K562 (cell line): ENCODE measurements around the gene DMD. TPM values are rescaled to one million over a fixed set of nuclear protein-coding genes. Genes with fewer than 3 reads are reported as not detected.

Source experiments
- ATAC-seq: fragments of 200-7000 bp; cut with Tn5 transposase; 3 replicates; pipeline ENCODE4 v1.9.1; 2020; ENCODE audit warnings: moderate library complexity
- BruUV-seq: library from RNA; stranded (reverse); fragments of 400-500 nt; replicated peaks from 2 replicates; lab custom pipeline; 2021; lab: Mats Ljungman, UMichigan
- CTCF ChIA-PET: fragments of 300-600 bp; formaldehyde crosslinking; extraction: SDS; loops from one replicate; lab custom pipeline; 2021; ENCODE audit warnings: low intra/inter-chr PET ratio; lab: Yijun Ruan, JAX
- POLR2A ChIA-PET: fragments of 300-600, 350-650 bp; sonication (Branson Sonifier 250); formaldehyde crosslinking; extraction: SDS; loops from one replicate; lab custom pipeline; 2021; ENCODE audit warnings: antibody characterized with exemption, inconsistent platforms; lab: Yijun Ruan, JAX
- DNase-seq, 4 experiments: peaks; one replicate each; pipeline versions ENCODE4 v3.0.0 to v3.0.0-alpha.2; 2011 to 2018; ENCODE audit warnings: low spot score in 3 of 4, mixed read lengths in 3 of 4; ENCODE audit errors: extremely low read depth in 1 of 4
- FAIRE-seq: peaks from 2 replicates; lab custom pipeline; 2011; peaks lifted over from hg19 to GRCh38; lab: Jason Lieb, UNC
- H2AFZ ChIP-seq: 2 replicates; pipeline ENCODE4 v1.6.0; 2011; ENCODE audit warnings: low read depth, low read length, control low read depth, inconsistent platforms
- H3K27ac ChIP-seq: fragments of 200-600 bp; 3 replicates; pipeline ENCODE4 v1.8.0; 2011; ENCODE audit warnings: low read depth, mild to moderate bottlenecking, control low read depth, inconsistent platforms, low read length, moderate library complexity, mixed read lengths; ENCODE audit errors: extremely low read depth
- H3K27me3 ChIP-seq, 2 experiments: fragments of 300-600 bp in 1 of 2; 2 replicates in 1 of 2; 3 replicates in 1 of 2; pipeline versions ENCODE4 v1.6.0 to v1.8.0; 2011; ENCODE audit warnings: inconsistent platforms in 2 of 2, low read length in 2 of 2, mild to moderate bottlenecking in 1 of 2, mixed read lengths in 1 of 2, moderate library complexity in 1 of 2; ENCODE audit not compliant: control insufficient read depth in 2 of 2, insufficient read depth in 2 of 2
- H3K36me3 ChIP-seq: fragments of 300-600 bp; 3 replicates; pipeline ENCODE4 v1.8.0; 2011; ENCODE audit warnings: mild to moderate bottlenecking, low read length, inconsistent platforms; ENCODE audit not compliant: control insufficient read depth, insufficient read depth
- H3K4me1 ChIP-seq, 2 experiments: fragments of 200-600 bp in 1 of 2; replicated peaks in 1 of 2; 2 replicates in 1 of 2; 3 replicates in 1 of 2; pipeline versions ENCODE4 v1.5.1 to v1.8.0; 2011; ENCODE audit warnings: inconsistent platforms in 2 of 2, low read length in 2 of 2, mild to moderate bottlenecking in 1 of 2, mixed read lengths in 1 of 2, moderate library complexity in 1 of 2; ENCODE audit not compliant: control insufficient read depth in 2 of 2, insufficient read depth in 2 of 2
- H3K4me2 ChIP-seq: 2 replicates; pipeline ENCODE4 v1.6.1; 2011; ENCODE audit warnings: low read length, control low read depth, inconsistent platforms, mixed read lengths; ENCODE audit not compliant: insufficient read depth
- H3K4me3 ChIP-seq: fragments of 200-600 bp; sonication (generic), shearing (Covaris generic); 2 replicates; pipeline ENCODE4 v1.5.1; 2016; ENCODE audit warnings: control low read depth, inconsistent platforms
- H3K79me2 ChIP-seq: fragments of 200-600 bp; 3 replicates; pipeline ENCODE4 v1.8.0; 2011; ENCODE audit warnings: low read length, inconsistent platforms; ENCODE audit not compliant: control insufficient read depth, insufficient read depth
- H3K9ac ChIP-seq, 2 experiments: 2 replicates each; pipeline versions ENCODE4 v1.6.0 to v1.6.1; 2011; ENCODE audit warnings: low read depth in 2 of 2, low read length in 2 of 2, control low read depth in 1 of 2, inconsistent platforms in 1 of 2, mild to moderate bottlenecking in 1 of 2, mixed read lengths in 1 of 2; ENCODE audit not compliant: insufficient read depth in 1 of 2
- H3K9me1 ChIP-seq: one replicate; pipeline ENCODE4 v1.6.0; 2011; ENCODE audit warnings: inconsistent platforms, mild to moderate bottlenecking, low read length, moderate library complexity; ENCODE audit not compliant: control insufficient read depth, insufficient read depth
- H3K9me3 ChIP-seq: replicated peaks from 2 replicates; pipeline ENCODE4 v1.5.1; 2011; ENCODE audit warnings: low read depth, low read length, inconsistent platforms; ENCODE audit not compliant: control insufficient read depth, insufficient read depth
- H4K20me1 ChIP-seq: replicated peaks from 2 replicates; pipeline ENCODE4 v1.6.1; 2011; ENCODE audit warnings: low read length, inconsistent platforms, mixed read lengths; ENCODE audit not compliant: control insufficient read depth, insufficient read depth
- BDP1 ChIP-seq: IDR thresholded peaks from 3 replicates; pipeline ENCODE4 v1.6.1; 2011; ENCODE audit not compliant: insufficient read length, insufficient read depth
- BRD9 ChIP-seq: fragments of 450-650 bp; IDR thresholded peaks from 2 replicates; pipeline ENCODE4 v1.6.1; 2018; ENCODE audit warnings: low read depth; ENCODE audit not compliant: partially characterized antibody
- CBFA2T2 ChIP-seq: fragments of 450-650 bp; conservative IDR thresholded peaks from 2 replicates; pipeline ENCODE4 v1.6.1; 2017; ENCODE audit warnings: mild to moderate bottlenecking
- FOXK1 ChIP-seq: sonication (generic); formaldehyde crosslinking; IDR thresholded peaks from 2 replicates; pipeline ENCODE4 v1.8.0; 2022; ENCODE audit warnings: missing genetic modification reagents, mild to moderate bottlenecking, borderline replicate concordance
- FOXK2 ChIP-seq, 2 experiments: fragments of 450-650 bp; IDR thresholded peaks in 1 of 2; conservative IDR thresholded peaks in 1 of 2; 2 replicates each; pipeline ENCODE4 v1.6.1; 2016; ENCODE audit warnings: low read depth in 2 of 2, mild to moderate bottlenecking in 1 of 2
- KAT8 ChIP-seq: fragments of 450-650 bp; IDR thresholded peaks from 2 replicates; pipeline ENCODE4 v1.6.1; 2016; ENCODE audit warnings: low read depth, mild to moderate bottlenecking
- NFYB ChIP-seq: IDR thresholded peaks from 2 replicates; pipeline ENCODE4 v1.6.1; 2011; ENCODE audit warnings: mild to moderate bottlenecking, moderate library complexity; ENCODE audit not compliant: insufficient read length; ENCODE audit errors: extremely low read depth
- POLR2AphosphoS5 ChIP-seq: IDR thresholded peaks from 2 replicates; pipeline ENCODE4 v1.6.1; 2011; ENCODE audit warnings: mild to moderate bottlenecking, low read depth, low read length, moderate library complexity; ENCODE audit not compliant: control insufficient read depth, insufficient read depth
- RBM25 ChIP-seq: fragments of 200-400 bp; formaldehyde crosslinking; IDR thresholded peaks from 2 replicates; pipeline ENCODE4 v1.6.1; 2018; ENCODE audit warnings: low read length, low read depth, moderate library complexity; ENCODE audit not compliant: severe bottlenecking
- SMARCC2 ChIP-seq: fragments of 450-650 bp; IDR thresholded peaks from 2 replicates; pipeline ENCODE4 v1.6.1; 2017; ENCODE audit warnings: antibody characterized with exemption, moderate library complexity, mild to moderate bottlenecking, low read depth
- SRSF7 ChIP-seq: fragments of 200-400 bp; formaldehyde crosslinking; optimal IDR thresholded peaks from 2 replicates; pipeline ENCODE3; 2017; ENCODE audit warnings: mild to moderate bottlenecking, low read depth, low read length
- TOE1 ChIP-seq, 2 experiments: fragments of 450-650 bp in 1 of 2; sonication (generic) in 1 of 2; formaldehyde crosslinking in 1 of 2; IDR thresholded peaks; 2 replicates each; pipeline versions ENCODE4 v1.7.1 to v1.8.0; 2016 to 2022; ENCODE audit warnings: borderline replicate concordance in 2 of 2, mild to moderate bottlenecking in 2 of 2, antibody characterized with exemption in 1 of 2, inconsistent platforms in 1 of 2, low read depth in 1 of 2, missing genetic modification reagents in 1 of 2, moderate library complexity in 1 of 2
- ZNF124 ChIP-seq: sonication (generic); formaldehyde crosslinking; IDR thresholded peaks from 2 replicates; pipeline ENCODE4 v1.8.1; 2022; ENCODE audit warnings: missing genetic modification reagents
- ZNF263 ChIP-seq: sonication (generic); formaldehyde crosslinking; IDR thresholded peaks from 2 replicates; pipeline ENCODE4 v1.8.0; 2022; ENCODE audit warnings: mild to moderate bottlenecking, missing genetic modification reagents, borderline replicate concordance
- ZNF583 ChIP-seq: fragments of 250-450 bp; sonication (Bioruptor Pico); IDR thresholded peaks from 2 replicates; pipeline ENCODE4 v1.4.0; 2020
- ZNF695 ChIP-seq: fragments of 450-650 bp; formaldehyde crosslinking; IDR thresholded peaks from 2 replicates; pipeline ENCODE4 v1.4.0; 2020; ENCODE audit warnings: mild to moderate bottlenecking, moderate library complexity
- ZNF717 ChIP-seq: fragments of 250-450 bp; sonication (Bioruptor Pico); IDR thresholded peaks from 2 replicates; pipeline ENCODE4 v1.5.0; 2021
- WGBS: fragments of 100-300 bp; shearing (Covaris generic); methylation state at CpG from one replicate; pipeline ENCODE4 v1.1.6; 2016; ENCODE audit warnings: low coverage, mixed read lengths; ENCODE audit not compliant: insufficient coverage; ENCODE audit errors: missing lambda C conversion rate; 5-methylcytosine and 5-hydroxymethylcytosine counted together
- in situ Hi-C: fragments of 300-500 bp; cut with MboI; formaldehyde crosslinking; loops from 4 replicates; pipeline ENCODE4 v1.15.0; 2018; ENCODE audit warnings: inconsistent platforms, mixed read lengths
- intact Hi-C: fragments of 100-400 bp; cut with micrococcal nuclease; formaldehyde crosslinking; loops from 2 replicates; pipeline ENCODE4 v1.14.2; 2022
- polyA plus RNA-seq, 8 experiments: library from polyadenylated mRNA; depleted of rRNA in 4 of 8; stranded (reverse) in 5 of 8; unstranded in 3 of 8; fragments of >200 nt; fragmentation: Nextera tagmentation in 2 of 8; fragmentation: Illumina TruSeq in 1 of 8; extraction: Ambion mirVana in 2 of 8; extraction: Trizol in 1 of 8; gene quantifications; 2 replicates each; pipeline versions ENCODE4 v1.2.1 to v1.2.3, GENCODE V29; 2011 to 2014; ENCODE audit warnings: inconsistent platforms in 1 of 8, missing spikeins in 1 of 8
- total RNA-seq, 7 experiments: library from RNA; depleted of rRNA in 6 of 7; stranded (reverse); fragments of >200 nt in 6 of 7; fragmentation: Illumina TruSeq in 2 of 7; extraction: Trizol in 2 of 7; gene quantifications; 2 replicates each; pipeline versions ENCODE4 v1.2.1 to v1.2.3, GENCODE V29; 2011 to 2021; ENCODE audit warnings: low replicate concordance in 1 of 7
- TF ChIP-seq, protein P1 (sequence below): sonication (generic); formaldehyde crosslinking; IDR thresholded peaks from 2 replicates; pipeline ENCODE4 v1.8.0; 2022; ENCODE audit warnings: mild to moderate bottlenecking, missing genetic modification reagents
- TF ChIP-seq, protein P2 (sequence below): sonication (generic); IDR thresholded peaks from 2 replicates; pipeline ENCODE4 v1.6.1; 2016
- TF ChIP-seq, protein P3 (sequence below): fragments of 250-450 bp; sonication (Bioruptor Pico); IDR thresholded peaks from 2 replicates; pipeline ENCODE4 v1.5.0; 2022; ENCODE audit warnings: mild to moderate bottlenecking

Gene DMD
- total and polyA plus RNA-seq, 9 of the 15 experiments (the other 6 are each of a cell fraction or from before 2014, with no cell fraction given), result 3.8 to 20.4 (median 11.4) TPM

DNA sequence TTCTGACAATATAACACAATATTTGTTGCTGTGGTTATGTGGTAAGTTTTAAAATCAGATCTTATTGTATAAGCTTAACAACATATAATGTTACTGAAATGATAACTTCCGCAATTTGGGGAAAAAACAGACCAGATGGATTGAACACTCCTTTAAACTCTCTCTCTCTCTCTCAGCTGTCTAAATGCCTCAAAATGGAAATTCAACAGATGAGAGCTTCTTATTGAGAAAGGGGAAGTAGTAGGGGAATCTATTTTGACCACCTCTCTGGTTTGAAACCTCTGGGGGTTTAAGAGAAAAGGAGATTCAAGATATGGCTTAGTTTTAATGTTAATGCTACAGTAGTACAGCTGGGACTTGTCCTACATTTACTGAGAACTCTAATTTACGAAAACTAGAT is 40.3 kb downstream of the DMD start:
- Histone ChIP-seq H3K4me2 (no peak overlapping the region), H3K9ac (no peak overlapping the region), H3K27me3 (no peaks in the 10 kb centered on the region), H3K79me2 (no peaks in the 10 kb centered on the region), H4K20me1 (no peaks in the 10 kb centered on the region), H2AFZ (no peak overlapping the region), H3K4me1 (no peaks in the 10 kb centered on the region), H3K9me3 (no peaks in the 10 kb centered on the region), H3K9me1 (no peaks in the 10 kb centered on the region), H3K36me3 (no peaks in the 10 kb centered on the region), H3K27ac (no peak overlapping the region), H3K4me3 (no peak overlapping the region)
- no TSS peak for BruUV-seq
- in situ Hi-C loops, result no loop called here
- intact Hi-C loops, result no loop called here
- ChIA-PET POLR2A (no interaction called here), CTCF (no interaction called here)
- no peak for DNase-seq
- 0% methylated on average over 1 of the region's 2 CpGs for WGBS
- ATAC-seq, result no peak
- no peak for FAIRE-seq
- TF ChIP-seq ZNF124, result no peak
- no peak for TF ChIP-seq POLR2AphosphoS5
- no peak for TF ChIP-seq TOE1 (IDR thresholded peaks at IDR 0.05; ENCODE audit: borderline replicate concordance)
- TF ChIP-seq TOE1 (CRISPR knock-in tag; IDR thresholded peaks at IDR 0.05; ENCODE audit: borderline replicate concordance, low read depth), result no peak
- no peak for TF ChIP-seq ZNF717 (CRISPR knock-in tag)
- no peak for TF ChIP-seq ZNF583
- no peak for TF ChIP-seq BDP1
- no peak for TF ChIP-seq ZNF695 (CRISPR knock-in tag)
- TF ChIP-seq ZNF263, result no peak
- TF ChIP-seq NFYB, result no peak
- no peak for TF ChIP-seq RBM25
- TF ChIP-seq, protein P1, sequence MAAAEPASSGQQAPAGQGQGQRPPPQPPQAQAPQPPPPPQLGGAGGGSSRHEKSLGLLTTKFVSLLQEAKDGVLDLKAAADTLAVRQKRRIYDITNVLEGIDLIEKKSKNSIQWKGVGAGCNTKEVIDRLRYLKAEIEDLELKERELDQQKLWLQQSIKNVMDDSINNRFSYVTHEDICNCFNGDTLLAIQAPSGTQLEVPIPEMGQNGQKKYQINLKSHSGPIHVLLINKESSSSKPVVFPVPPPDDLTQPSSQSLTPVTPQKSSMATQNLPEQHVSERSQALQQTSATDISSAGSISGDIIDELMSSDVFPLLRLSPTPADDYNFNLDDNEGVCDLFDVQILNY (CRISPR knock-in tag), result no peak
- no peak for TF ChIP-seq BRD9
- TF ChIP-seq, protein P2, sequence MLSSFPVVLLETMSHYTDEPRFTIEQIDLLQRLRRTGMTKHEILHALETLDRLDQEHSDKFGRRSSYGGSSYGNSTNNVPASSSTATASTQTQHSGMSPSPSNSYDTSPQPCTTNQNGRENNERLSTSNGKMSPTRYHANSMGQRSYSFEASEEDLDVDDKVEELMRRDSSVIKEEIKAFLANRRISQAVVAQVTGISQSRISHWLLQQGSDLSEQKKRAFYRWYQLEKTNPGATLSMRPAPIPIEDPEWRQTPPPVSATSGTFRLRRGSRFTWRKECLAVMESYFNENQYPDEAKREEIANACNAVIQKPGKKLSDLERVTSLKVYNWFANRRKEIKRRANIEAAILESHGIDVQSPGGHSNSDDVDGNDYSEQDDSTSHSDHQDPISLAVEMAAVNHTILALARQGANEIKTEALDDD, result no peak
- no peak for TF ChIP-seq FOXK2 (conservative IDR thresholded peaks at IDR 0.05 in 1 of 2, IDR thresholded peaks at IDR 0.05 in 1 of 2; ENCODE audit: low read depth in 2 of 2)
- TF ChIP-seq CBFA2T2, result no peak
- TF ChIP-seq SMARCC2, result no peak
- no peak for TF ChIP-seq FOXK1 (CRISPR knock-in tag)
- TF ChIP-seq, protein P3, sequence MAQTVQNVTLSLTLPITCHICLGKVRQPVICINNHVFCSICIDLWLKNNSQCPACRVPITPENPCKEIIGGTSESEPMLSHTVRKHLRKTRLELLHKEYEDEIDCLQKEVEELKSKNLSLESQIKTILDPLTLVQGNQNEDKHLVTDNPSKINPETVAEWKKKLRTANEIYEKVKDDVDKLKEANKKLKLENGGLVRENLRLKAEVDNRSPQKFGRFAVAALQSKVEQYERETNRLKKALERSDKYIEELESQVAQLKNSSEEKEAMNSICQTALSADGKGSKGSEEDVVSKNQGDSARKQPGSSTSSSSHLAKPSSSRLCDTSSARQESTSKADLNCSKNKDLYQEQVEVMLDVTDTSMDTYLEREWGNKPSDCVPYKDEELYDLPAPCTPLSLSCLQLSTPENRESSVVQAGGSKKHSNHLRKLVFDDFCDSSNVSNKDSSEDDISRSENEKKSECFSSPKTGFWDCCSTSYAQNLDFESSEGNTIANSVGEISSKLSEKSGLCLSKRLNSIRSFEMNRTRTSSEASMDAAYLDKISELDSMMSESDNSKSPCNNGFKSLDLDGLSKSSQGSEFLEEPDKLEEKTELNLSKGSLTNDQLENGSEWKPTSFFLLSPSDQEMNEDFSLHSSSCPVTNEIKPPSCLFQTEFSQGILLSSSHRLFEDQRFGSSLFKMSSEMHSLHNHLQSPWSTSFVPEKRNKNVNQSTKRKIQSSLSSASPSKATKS (CRISPR knock-in tag), result no peak
- TF ChIP-seq KAT8, result no peak
- TF ChIP-seq SRSF7, result no peak
- TF ChIP-seq, all 486 proteins: peak for 0
